HepG2 (cell line): ENCODE data around the gene PSMB9. TPM values are rescaled to one million over a fixed set of nuclear protein-coding genes. Genes with fewer than 3 reads are reported as not detected.

ENCODE experiments used
- FOXA3 ChIP-seq: IDR thresholded peaks from 2 replicates; pipeline ENCODE4 v1.6.1; 2016; ENCODE audit warnings: missing genetic modification reagents, missing compliant biosample characterization
- FUBP1 ChIP-seq: sonication (generic); formaldehyde crosslinking; IDR thresholded peaks from 2 replicates; pipeline ENCODE4 v1.5.1; 2020; ENCODE audit warnings: missing genetic modification reagents, mild to moderate bottlenecking, borderline replicate concordance
- GATAD1 ChIP-seq: IDR thresholded peaks from 2 replicates; pipeline ENCODE4 v1.6.1; 2016; ENCODE audit warnings: missing genetic modification reagents, missing compliant biosample characterization
- ISL2 ChIP-seq: sonication (generic); formaldehyde crosslinking; IDR thresholded peaks from 2 replicates; pipeline ENCODE4 v1.5.0; 2020; ENCODE audit warnings: missing genetic modification reagents
- KAT2B ChIP-seq: fragments of 150-350 bp; IDR thresholded peaks from 2 replicates; pipeline ENCODE4 v1.6.1; 2014; ENCODE audit warnings: low read depth, low read length, borderline replicate concordance
- MBD4 ChIP-seq: IDR thresholded peaks from 2 replicates; pipeline ENCODE4 v1.6.1; 2012; ENCODE audit warnings: low read length, inconsistent platforms, borderline replicate concordance
- RBFOX2 ChIP-seq: fragments of 200-400 bp; formaldehyde crosslinking; IDR thresholded peaks from 2 replicates; pipeline ENCODE4 v1.6.1; 2017; ENCODE audit warnings: low read depth, mild to moderate bottlenecking, low read length
- SOX13 ChIP-seq, 3 experiments: fragments of 450-650 bp in 1 of 3; sonication (generic) in 1 of 3; formaldehyde crosslinking in 1 of 3; IDR thresholded peaks in 2 of 3; conservative IDR thresholded peaks in 1 of 3; 2 replicates each; pipeline versions ENCODE4 v1.5.0 to v1.6.1; 2016 to 2020; ENCODE audit warnings: antibody characterized with exemption in 1 of 3, mild to moderate bottlenecking in 1 of 3, missing compliant biosample characterization in 1 of 3, missing genetic modification reagents in 1 of 3, moderate library complexity in 1 of 3
- SRY ChIP-seq: sonication (generic); formaldehyde crosslinking; IDR thresholded peaks from 2 replicates; pipeline ENCODE4 v1.8.0; 2022; ENCODE audit warnings: mild to moderate bottlenecking, missing genetic modification reagents
- ZFX ChIP-seq: sonication (generic); formaldehyde crosslinking; IDR thresholded peaks from 2 replicates; pipeline ENCODE4 v1.4.0; 2020; ENCODE audit warnings: mild to moderate bottlenecking, low read depth, missing genetic modification reagents, moderate library complexity
- ZNF264 ChIP-seq: sonication (generic); formaldehyde crosslinking; IDR thresholded peaks from 2 replicates; pipeline ENCODE4 v1.4.0; 2020; ENCODE audit warnings: missing genetic modification reagents
- ZNF274 ChIP-seq: sonication (generic); formaldehyde crosslinking; IDR thresholded peaks from 2 replicates; pipeline ENCODE4 v1.5.1; 2020; ENCODE audit warnings: mild to moderate bottlenecking, missing genetic modification reagents
- ZNF572 ChIP-seq: sonication (generic); formaldehyde crosslinking; IDR thresholded peaks from 2 replicates; pipeline ENCODE4 v1.5.1; 2020; ENCODE audit warnings: mild to moderate bottlenecking, missing genetic modification reagents
- ZNF580 ChIP-seq: IDR thresholded peaks from 2 replicates; pipeline ENCODE4 v1.6.1; 2016; ENCODE audit warnings: low read depth, borderline replicate concordance
- ZNF614 ChIP-seq: IDR thresholded peaks from 2 replicates; pipeline ENCODE4 v1.6.1; 2018; ENCODE audit warnings: missing biosample characterization, missing genetic modification reagents, inconsistent platforms, borderline replicate concordance
- ZNF788 ChIP-seq: sonication (generic); formaldehyde crosslinking; IDR thresholded peaks from 2 replicates; pipeline ENCODE4 v1.5.0; 2020; ENCODE audit warnings: mild to moderate bottlenecking, missing genetic modification reagents, borderline replicate concordance
- ZNF839 ChIP-seq: sonication (generic); formaldehyde crosslinking; IDR thresholded peaks from 2 replicates; pipeline ENCODE4 v1.4.0; 2020; ENCODE audit warnings: missing genetic modification reagents, mild to moderate bottlenecking, borderline replicate concordance
- polyA plus RNA-seq, 8 experiments: library from polyadenylated mRNA; depleted of rRNA in 3 of 8; stranded (reverse) in 7 of 8; unstranded in 1 of 8; fragments of >200 nt; fragmentation: Illumina TruSeq in 4 of 8; extraction: Trizol in 4 of 8; gene quantifications; 2 replicates each; pipeline versions ENCODE4 v1.2.1 to v1.2.3, GENCODE V29; 2011 to 2016; ENCODE audit warnings: low read depth in 4 of 8, missing spikeins in 1 of 8, mixed read lengths in 1 of 8; ENCODE audit not compliant: insufficient read depth in 1 of 8
- total RNA-seq, 5 experiments: library from RNA; depleted of rRNA; stranded (reverse); fragments of >200 nt; fragmentation: Illumina TruSeq; extraction: Trizol; gene quantifications; 2 replicates each; pipeline ENCODE4 v1.2.3, GENCODE V29; 2016; ENCODE audit warnings: low read depth in 1 of 5
- TF ChIP-seq, protein P1 (sequence below): sonication (generic); formaldehyde crosslinking; IDR thresholded peaks from 2 replicates; pipeline ENCODE4 v1.8.1; 2023; ENCODE audit warnings: mild to moderate bottlenecking, missing genetic modification reagents
- TF ChIP-seq, protein P2 (sequence below): sonication (generic); formaldehyde crosslinking; IDR thresholded peaks from 2 replicates; pipeline ENCODE4 v1.5.0; 2020; ENCODE audit warnings: mild to moderate bottlenecking, missing genetic modification reagents, borderline replicate concordance
- TF ChIP-seq, protein P3 (sequence below): sonication (generic); formaldehyde crosslinking; IDR thresholded peaks from 2 replicates; pipeline ENCODE4 v1.8.1; 2022; ENCODE audit warnings: low read depth, mild to moderate bottlenecking, missing genetic modification reagents

The PSMB9 gene
- total and polyA plus RNA-seq, 2 of the 13 experiments (the other 11 are each of a cell fraction or from before 2014, with no cell fraction given): 15.6 to 16.0 TPM

- TF ChIP-seq KAT2B: no peak
- TF ChIP-seq ZNF274 (CRISPR knock-in tag): no peak; the same call in 1 of the 2 replicates
- peak; percentile 55 for TF ChIP-seq ZFX (CRISPR knock-in tag)
- 0 out of 2 replicates have a peak, but pooled peaks have one; percentile 46 for TF ChIP-seq ZNF572 (CRISPR knock-in tag)
- TF ChIP-seq SRY: peak; percentile 84; the same call in 1 of the 2 replicates
- no peak for TF ChIP-seq RBFOX2
- TF ChIP-seq ZNF614 (CRISPR knock-in tag): no peak
- peak; percentile 52 for TF ChIP-seq FOXA3
- TF ChIP-seq GATAD1 (CRISPR knock-in tag): 0 out of 2 replicates have a peak, but pooled peaks have one; percentile 34
- TF ChIP-seq ISL2: peak; percentile 30; the same call in 1 of the 2 replicates
- TF ChIP-seq ZNF264 (CRISPR knock-in tag): 0 out of 2 replicates have a peak, but pooled peaks have one; percentile 27
- no peak for TF ChIP-seq MBD4
- TF ChIP-seq FUBP1 (CRISPR knock-in tag): 0 out of 2 replicates have a peak, but pooled peaks have one; percentile 42
- TF ChIP-seq SOX13 (IDR thresholded peaks at IDR 0.05): 0 out of 2 replicates have a peak, but pooled peaks have one; percentile 19
- TF ChIP-seq SOX13 (CRISPR knock-in tag; conservative IDR thresholded peaks at IDR 0.05 in 1 of 2, IDR thresholded peaks at IDR 0.05 in 1 of 2): no peak
- no peak for TF ChIP-seq ZNF580 (CRISPR knock-in tag)
- TF ChIP-seq, protein P1, sequence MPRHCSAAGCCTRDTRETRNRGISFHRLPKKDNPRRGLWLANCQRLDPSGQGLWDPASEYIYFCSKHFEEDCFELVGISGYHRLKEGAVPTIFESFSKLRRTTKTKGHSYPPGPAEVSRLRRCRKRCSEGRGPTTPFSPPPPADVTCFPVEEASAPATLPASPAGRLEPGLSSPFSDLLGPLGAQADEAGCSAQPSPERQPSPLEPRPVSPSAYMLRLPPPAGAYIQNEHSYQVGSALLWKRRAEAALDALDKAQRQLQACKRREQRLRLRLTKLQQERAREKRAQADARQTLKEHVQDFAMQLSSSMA (CRISPR knock-in tag): no peak
- TF ChIP-seq, protein P2, sequence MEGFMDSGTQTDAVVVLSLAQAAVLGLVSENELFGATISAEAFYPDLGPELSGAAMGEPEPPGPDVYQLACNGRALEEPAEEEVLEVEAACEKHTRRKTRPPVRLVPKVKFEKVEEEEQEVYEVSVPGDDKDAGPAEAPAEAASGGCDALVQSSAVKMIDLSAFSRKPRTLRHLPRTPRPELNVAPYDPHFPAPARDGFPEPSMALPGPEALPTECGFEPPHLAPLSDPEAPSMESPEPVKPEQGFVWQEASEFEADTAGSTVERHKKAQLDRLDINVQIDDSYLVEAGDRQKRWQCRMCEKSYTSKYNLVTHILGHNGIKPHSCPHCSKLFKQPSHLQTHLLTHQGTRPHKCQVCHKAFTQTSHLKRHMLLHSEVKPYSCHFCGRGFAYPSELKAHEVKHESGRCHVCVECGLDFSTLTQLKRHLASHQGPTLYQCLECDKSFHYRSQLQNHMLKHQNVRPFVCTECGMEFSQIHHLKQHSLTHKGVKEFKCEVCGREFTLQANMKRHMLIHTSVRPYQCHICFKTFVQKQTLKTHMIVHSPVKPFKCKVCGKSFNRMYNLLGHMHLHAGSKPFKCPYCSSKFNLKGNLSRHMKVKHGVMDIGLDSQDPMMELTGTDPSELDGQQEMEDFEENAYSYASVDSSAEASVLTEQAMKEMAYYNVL (CRISPR knock-in tag): peak; percentile 49; the same call in 1 of the 2 replicates
- TF ChIP-seq, protein P3, sequence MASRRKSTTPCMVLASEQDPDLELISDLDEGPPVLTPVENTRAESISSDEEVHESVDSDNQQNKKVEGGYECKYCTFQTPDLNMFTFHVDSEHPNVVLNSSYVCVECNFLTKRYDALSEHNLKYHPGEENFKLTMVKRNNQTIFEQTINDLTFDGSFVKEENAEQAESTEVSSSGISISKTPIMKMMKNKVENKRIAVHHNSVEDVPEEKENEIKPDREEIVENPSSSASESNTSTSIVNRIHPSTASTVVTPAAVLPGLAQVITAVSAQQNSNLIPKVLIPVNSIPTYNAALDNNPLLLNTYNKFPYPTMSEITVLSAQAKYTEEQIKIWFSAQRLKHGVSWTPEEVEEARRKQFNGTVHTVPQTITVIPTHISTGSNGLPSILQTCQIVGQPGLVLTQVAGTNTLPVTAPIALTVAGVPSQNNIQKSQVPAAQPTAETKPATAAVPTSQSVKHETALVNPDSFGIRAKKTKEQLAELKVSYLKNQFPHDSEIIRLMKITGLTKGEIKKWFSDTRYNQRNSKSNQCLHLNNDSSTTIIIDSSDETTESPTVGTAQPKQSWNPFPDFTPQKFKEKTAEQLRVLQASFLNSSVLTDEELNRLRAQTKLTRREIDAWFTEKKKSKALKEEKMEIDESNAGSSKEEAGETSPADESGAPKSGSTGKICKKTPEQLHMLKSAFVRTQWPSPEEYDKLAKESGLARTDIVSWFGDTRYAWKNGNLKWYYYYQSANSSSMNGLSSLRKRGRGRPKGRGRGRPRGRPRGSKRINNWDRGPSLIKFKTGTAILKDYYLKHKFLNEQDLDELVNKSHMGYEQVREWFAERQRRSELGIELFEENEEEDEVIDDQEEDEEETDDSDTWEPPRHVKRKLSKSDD: peak; percentile 13; the same call in 1 of the 2 replicates
- TF ChIP-seq ZNF788 (CRISPR knock-in tag): 0 out of 2 replicates have a peak, but pooled peaks have one; percentile 40
- TF ChIP-seq ZNF839 (CRISPR knock-in tag): no peak
Measured at GRCh38 chr6:32843979-32844838, 9.8 kb upstream of the PSMB9 start, which contains the start of gene PSMB8 (continued).
